Measurements from ENCODE around the gene CRIP3.

- no peak for TF ChIP-seq POLR2AphosphoS5 (IDR thresholded peaks at IDR 0.05)
- TF ChIP-seq POLR2A (IDR thresholded peaks at IDR 0.05), result no peak
- no peak for TF ChIP-seq CTCF (IDR thresholded peaks at IDR 0.05 in 8 of 11, conservative IDR thresholded peaks at IDR 0.05 in 3 of 11)
Measured at GRCh38 chr6:43328528-43328927, 19.9 kb upstream of the CRIP3 start.
